ENCODE data around the gene NOL12. TPM values are rescaled to one million over a fixed set of nuclear protein-coding genes. Genes with fewer than 3 reads are reported as not detected.
A peak's percentile ranks its signal among the peaks of the same experiment; 100 is the strongest.

Gene NOL12
- total RNA-seq, 1 experiment from 2014 or later, result 32.7 TPM

DNA sequence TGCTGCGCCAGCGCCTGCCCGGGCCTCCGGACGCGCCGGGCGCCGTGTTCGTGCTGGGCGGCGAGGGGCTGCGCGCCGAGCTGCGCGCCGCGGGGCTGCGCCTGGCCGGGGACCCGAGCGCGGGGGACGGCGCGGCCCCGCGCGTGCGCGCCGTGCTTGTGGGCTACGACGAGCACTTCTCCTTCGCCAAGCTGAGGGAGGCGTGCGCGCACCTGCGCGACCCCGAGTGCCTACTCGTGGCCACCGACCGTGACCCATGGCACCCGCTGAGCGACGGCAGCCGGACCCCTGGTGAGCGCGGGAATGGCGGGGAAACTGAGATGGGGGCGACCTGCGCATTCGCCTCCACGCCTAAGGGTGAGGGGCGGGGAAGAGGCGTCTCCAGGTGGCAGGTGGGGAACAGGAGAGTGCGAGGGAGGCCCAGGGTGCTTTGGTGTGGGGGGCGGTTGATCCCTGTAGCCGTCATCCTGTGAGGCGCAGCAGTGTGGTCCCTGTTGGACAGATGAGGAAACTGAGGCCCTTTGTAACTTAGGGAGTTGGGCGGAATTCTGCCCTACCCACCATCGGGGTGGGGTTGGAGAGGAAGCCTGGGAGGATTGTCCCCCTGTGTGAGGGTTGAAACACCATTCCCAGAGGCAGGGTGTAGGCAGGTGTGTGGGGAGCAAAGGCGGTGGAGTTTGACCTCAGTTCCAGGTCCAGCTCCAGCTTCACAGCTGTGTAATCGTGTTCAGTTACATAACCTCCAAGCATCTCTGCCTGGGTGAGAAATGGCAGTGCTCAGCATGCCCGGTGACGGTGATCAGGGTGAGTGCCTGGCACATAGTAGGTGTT is 26.9 kb upstream of the NOL12 start:
- Histone ChIP-seq H3K27me3 (ENCODE audit: control insufficient read depth, insufficient read depth, low read length) (no peaks in the 10 kb centered on the region), H3K4me1 (ENCODE audit: control insufficient read depth, insufficient read depth, low read length) (peaks cover 17% of the 10 kb centered on the region), H3K36me3 (ENCODE audit: control insufficient read depth, insufficient read depth, low read length) (no peaks in the 10 kb centered on the region), H3K4me3 (ENCODE audit: low read depth in 2 of 2, low read length in 2 of 2) (peak overlapping the region; percentile 69 to 74), H3K9me3 (ENCODE audit: control insufficient read depth, insufficient read depth, low read depth, low read length) (no peaks in the 10 kb centered on the region), H3K27ac (ENCODE audit: low read length) (peak overlapping the region; percentile 80)
- CTCF ChIA-PET, result no interaction called here
- DNase-seq (ENCODE audit: low read depth, low spot score) (no peak), ATAC-seq (peak; percentile 2; the same call in 1 of the 2 replicates)
- in situ Hi-C loops (cut with HindIII; ENCODE audit: low pct_unique_long_range_greater_than_20kb, low sequenced_read_pairs) (no loop called here), intact Hi-C loops (cut with micrococcal nuclease; ENCODE audit: unreplicated experiment) (no loop called here)
- POLR2A ChIA-PET, result no interaction called here
- no TSS peak for BruUV-seq (replicated peaks)
- TF ChIP-seq, protein P1, sequence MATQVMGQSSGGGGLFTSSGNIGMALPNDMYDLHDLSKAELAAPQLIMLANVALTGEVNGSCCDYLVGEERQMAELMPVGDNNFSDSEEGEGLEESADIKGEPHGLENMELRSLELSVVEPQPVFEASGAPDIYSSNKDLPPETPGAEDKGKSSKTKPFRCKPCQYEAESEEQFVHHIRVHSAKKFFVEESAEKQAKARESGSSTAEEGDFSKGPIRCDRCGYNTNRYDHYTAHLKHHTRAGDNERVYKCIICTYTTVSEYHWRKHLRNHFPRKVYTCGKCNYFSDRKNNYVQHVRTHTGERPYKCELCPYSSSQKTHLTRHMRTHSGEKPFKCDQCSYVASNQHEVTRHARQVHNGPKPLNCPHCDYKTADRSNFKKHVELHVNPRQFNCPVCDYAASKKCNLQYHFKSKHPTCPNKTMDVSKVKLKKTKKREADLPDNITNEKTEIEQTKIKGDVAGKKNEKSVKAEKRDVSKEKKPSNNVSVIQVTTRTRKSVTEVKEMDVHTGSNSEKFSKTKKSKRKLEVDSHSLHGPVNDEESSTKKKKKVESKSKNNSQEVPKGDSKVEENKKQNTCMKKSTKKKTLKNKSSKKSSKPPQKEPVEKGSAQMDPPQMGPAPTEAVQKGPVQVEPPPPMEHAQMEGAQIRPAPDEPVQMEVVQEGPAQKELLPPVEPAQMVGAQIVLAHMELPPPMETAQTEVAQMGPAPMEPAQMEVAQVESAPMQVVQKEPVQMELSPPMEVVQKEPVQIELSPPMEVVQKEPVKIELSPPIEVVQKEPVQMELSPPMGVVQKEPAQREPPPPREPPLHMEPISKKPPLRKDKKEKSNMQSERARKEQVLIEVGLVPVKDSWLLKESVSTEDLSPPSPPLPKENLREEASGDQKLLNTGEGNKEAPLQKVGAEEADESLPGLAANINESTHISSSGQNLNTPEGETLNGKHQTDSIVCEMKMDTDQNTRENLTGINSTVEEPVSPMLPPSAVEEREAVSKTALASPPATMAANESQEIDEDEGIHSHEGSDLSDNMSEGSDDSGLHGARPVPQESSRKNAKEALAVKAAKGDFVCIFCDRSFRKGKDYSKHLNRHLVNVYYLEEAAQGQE (IDR thresholded peaks at IDR 0.05; ENCODE audit: insufficient read depth in 1 of 2, low read depth in 2 of 2, low read length in 1 of 2), result no peak
- TF ChIP-seq TCF7L2 (IDR thresholded peaks at IDR 0.05; ENCODE audit: low read depth, low read length) (no peak), POLR2AphosphoS5 (IDR thresholded peaks at IDR 0.05; ENCODE audit: low read depth, low read length) (no peak), SIN3A (IDR thresholded peaks at IDR 0.05; ENCODE audit: borderline replicate concordance, insufficient read depth, low read depth, low read length) (no peak)
- TF ChIP-seq, protein P2, sequence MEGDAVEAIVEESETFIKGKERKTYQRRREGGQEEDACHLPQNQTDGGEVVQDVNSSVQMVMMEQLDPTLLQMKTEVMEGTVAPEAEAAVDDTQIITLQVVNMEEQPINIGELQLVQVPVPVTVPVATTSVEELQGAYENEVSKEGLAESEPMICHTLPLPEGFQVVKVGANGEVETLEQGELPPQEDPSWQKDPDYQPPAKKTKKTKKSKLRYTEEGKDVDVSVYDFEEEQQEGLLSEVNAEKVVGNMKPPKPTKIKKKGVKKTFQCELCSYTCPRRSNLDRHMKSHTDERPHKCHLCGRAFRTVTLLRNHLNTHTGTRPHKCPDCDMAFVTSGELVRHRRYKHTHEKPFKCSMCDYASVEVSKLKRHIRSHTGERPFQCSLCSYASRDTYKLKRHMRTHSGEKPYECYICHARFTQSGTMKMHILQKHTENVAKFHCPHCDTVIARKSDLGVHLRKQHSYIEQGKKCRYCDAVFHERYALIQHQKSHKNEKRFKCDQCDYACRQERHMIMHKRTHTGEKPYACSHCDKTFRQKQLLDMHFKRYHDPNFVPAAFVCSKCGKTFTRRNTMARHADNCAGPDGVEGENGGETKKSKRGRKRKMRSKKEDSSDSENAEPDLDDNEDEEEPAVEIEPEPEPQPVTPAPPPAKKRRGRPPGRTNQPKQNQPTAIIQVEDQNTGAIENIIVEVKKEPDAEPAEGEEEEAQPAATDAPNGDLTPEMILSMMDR (IDR thresholded peaks at IDR 0.05), result no peak

DNA sequence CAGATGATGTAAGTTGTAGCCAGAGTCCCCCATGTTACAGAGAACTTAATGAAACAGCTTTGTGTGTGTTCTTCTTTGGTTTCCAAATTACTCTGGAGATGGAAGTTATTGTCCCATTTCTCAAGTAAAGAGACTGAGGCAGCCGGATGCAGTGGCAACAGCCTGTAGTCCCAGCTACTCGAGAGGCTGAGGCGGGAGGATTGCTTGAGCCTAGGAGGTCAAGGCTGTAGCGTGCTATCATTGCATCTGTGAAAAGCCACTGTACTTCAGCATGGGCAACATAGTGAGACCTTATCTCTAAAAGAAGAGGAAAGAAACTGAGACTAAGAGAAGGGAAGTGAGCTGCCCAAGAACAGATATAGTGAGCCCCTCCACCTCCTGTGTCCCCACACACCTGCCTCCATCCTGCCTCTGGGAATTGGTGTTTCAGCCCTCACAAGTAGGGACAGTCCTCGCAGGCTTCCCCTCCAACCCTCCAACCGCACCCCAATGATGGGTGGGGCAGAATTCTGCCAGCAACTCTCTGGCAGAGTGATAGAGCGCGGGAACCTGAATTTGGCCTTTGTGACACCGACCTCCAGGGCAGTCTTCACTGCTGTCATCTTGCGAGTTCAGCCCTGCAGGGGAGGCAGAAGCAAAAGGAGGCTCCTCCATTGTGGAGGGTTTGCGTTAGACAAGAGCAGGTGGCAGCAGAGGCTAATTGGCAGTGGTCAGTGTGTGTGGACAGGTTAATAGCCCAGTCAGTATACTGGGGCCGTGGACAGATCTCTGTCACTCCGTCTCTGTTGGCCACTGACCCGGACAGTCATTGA is 26.0 kb upstream of the NOL12 start:
- intact Hi-C loops (cut with micrococcal nuclease; ENCODE audit: unreplicated experiment) (no loop called here), in situ Hi-C loops (cut with HindIII; ENCODE audit: low pct_unique_long_range_greater_than_20kb, low sequenced_read_pairs) (no loop called here)
- ChIA-PET POLR2A (interaction anchor here (1.4 kb wide), 1 partner anchor 15 kb away, joined by 4 read pairs; the partner anchor contains the start of gene LGALS1), CTCF (interaction anchor here (2.1 kb wide), 1 partner anchor 21 kb away, joined by 11 read pairs; no protein-coding TSS in a partner anchor)
- H3K4me1 ChIP-seq (ENCODE audit: control insufficient read depth, insufficient read depth, low read length), result peaks cover 17% of the 10 kb centered on the region
- peak overlapping the region; percentile 80 for H3K27ac ChIP-seq (ENCODE audit: low read length)
- TF ChIP-seq, protein P2 (IDR thresholded peaks at IDR 0.05), result no peak
- BruUV-seq (replicated peaks), result TSS peak; percentile 90
- no peaks in the 10 kb centered on the region for H3K36me3 ChIP-seq (ENCODE audit: control insufficient read depth, insufficient read depth, low read length)
- no peaks in the 10 kb centered on the region for H3K27me3 ChIP-seq (ENCODE audit: control insufficient read depth, insufficient read depth, low read length)
- H3K9me3 ChIP-seq (ENCODE audit: control insufficient read depth, insufficient read depth, low read depth, low read length), result no peaks in the 10 kb centered on the region
- ATAC-seq, result no peak
- DNase-seq (ENCODE audit: low read depth, low spot score), result no peak
- peak overlapping the region; percentile 69 to 74 for H3K4me3 ChIP-seq (ENCODE audit: low read depth in 2 of 2, low read length in 2 of 2)

Measured in Panc1 (cell line).